ENCODE data around the gene DOCK1. TPM values are rescaled to one million over a fixed set of nuclear protein-coding genes. Genes with fewer than 3 reads are reported as not detected.

DOCK1 gene
- total RNA-seq, 1 experiment from 2014 or later: not detected

- Histone ChIP-seq H3K27ac (ENCODE audit: low read length) (no peak overlapping the region), H3K9ac (ENCODE audit: low read length) (no peak overlapping the region), H3K9me3 (ENCODE audit: low read length) (no peaks in the 10 kb centered on the region), H4K20me1 (ENCODE audit: insufficient read depth, low read depth, low read length) (no peaks in the 10 kb centered on the region), H3K4me2 (ENCODE audit: low read depth, low read length, poor library complexity, severe bottlenecking) (no peak overlapping the region), H3K27me3 (ENCODE audit: low read length) (no peaks in the 10 kb centered on the region), H3K4me3 (ENCODE audit: low read length) (no peak overlapping the region), H3K9me2 (replicated peaks; ENCODE audit: insufficient read depth, low read length) (no peaks in the 10 kb centered on the region), H3K36me3 (ENCODE audit: insufficient read depth, low read length) (no peaks in the 10 kb centered on the region), H3K4me1 (ENCODE audit: low read length) (no peaks in the 10 kb centered on the region), H3K79me2 (ENCODE audit: low read length) (no peaks in the 10 kb centered on the region), H2AFZ (ENCODE audit: low read length) (no peak overlapping the region)
- DNase-seq: no peak
Observed at GRCh38 chr10:127154831-127155620, 249.8 kb downstream of the DOCK1 start.

- Histone ChIP-seq H3K79me2 (ENCODE audit: low read length) (no peaks in the 10 kb centered on the region), H4K20me1 (ENCODE audit: insufficient read depth, low read depth, low read length) (no peaks in the 10 kb centered on the region), H3K9ac (ENCODE audit: low read length) (no peak overlapping the region), H3K27ac (ENCODE audit: low read length) (no peak overlapping the region), H3K4me2 (ENCODE audit: low read depth, low read length, poor library complexity, severe bottlenecking) (no peak overlapping the region), H3K9me2 (replicated peaks; ENCODE audit: insufficient read depth, low read length) (no peaks in the 10 kb centered on the region), H3K4me3 (ENCODE audit: low read length) (no peak overlapping the region), H3K9me3 (ENCODE audit: low read length) (no peaks in the 10 kb centered on the region), H3K27me3 (ENCODE audit: low read length) (no peaks in the 10 kb centered on the region), H3K4me1 (ENCODE audit: low read length) (no peaks in the 10 kb centered on the region), H3K36me3 (ENCODE audit: insufficient read depth, low read length) (no peaks in the 10 kb centered on the region), H2AFZ (ENCODE audit: low read length) (no peak overlapping the region)
- DNase-seq: no peak
Observed at GRCh38 chr10:127157089-127157488, 251.9 kb downstream of the DOCK1 start.

GRCh38 chr10:127157506-127158200, 252.4 kb downstream of the DOCK1 start:
- Histone ChIP-seq H4K20me1 (ENCODE audit: insufficient read depth, low read depth, low read length) (no peaks in the 10 kb centered on the region), H3K9me3 (ENCODE audit: low read length) (no peaks in the 10 kb centered on the region), H3K9me2 (replicated peaks; ENCODE audit: insufficient read depth, low read length) (no peaks in the 10 kb centered on the region), H3K27me3 (ENCODE audit: low read length) (no peaks in the 10 kb centered on the region), H3K4me2 (ENCODE audit: low read depth, low read length, poor library complexity, severe bottlenecking) (no peak overlapping the region), H3K36me3 (ENCODE audit: insufficient read depth, low read length) (no peaks in the 10 kb centered on the region), H3K4me3 (ENCODE audit: low read length) (no peak overlapping the region), H3K79me2 (ENCODE audit: low read length) (no peaks in the 10 kb centered on the region), H3K27ac (ENCODE audit: low read length) (no peak overlapping the region), H2AFZ (ENCODE audit: low read length) (no peak overlapping the region), H3K9ac (ENCODE audit: low read length) (no peak overlapping the region), H3K4me1 (ENCODE audit: low read length) (no peaks in the 10 kb centered on the region)
- no peak for DNase-seq

GRCh38 chr10:127158662-127159061, 253.4 kb downstream of the DOCK1 start:
- H4K20me1 ChIP-seq (ENCODE audit: insufficient read depth, low read depth, low read length): no peaks in the 10 kb centered on the region

GRCh38 chr10:127159648-127160245, 254.5 kb downstream of the DOCK1 start:
- Histone ChIP-seq H3K4me3 (ENCODE audit: low read length) (no peak overlapping the region), H4K20me1 (ENCODE audit: insufficient read depth, low read depth, low read length) (no peaks in the 10 kb centered on the region), H3K4me1 (ENCODE audit: low read length) (no peaks in the 10 kb centered on the region)

More at GRCh38 chr10:127158662-127159061, 253.4 kb downstream of the DOCK1 start:
- Histone ChIP-seq H3K9me2 (replicated peaks; ENCODE audit: insufficient read depth, low read length) (no peaks in the 10 kb centered on the region), H2AFZ (ENCODE audit: low read length) (no peak overlapping the region), H3K36me3 (ENCODE audit: insufficient read depth, low read length) (no peaks in the 10 kb centered on the region), H3K4me3 (ENCODE audit: low read length) (no peak overlapping the region), H3K27ac (ENCODE audit: low read length) (no peak overlapping the region), H3K4me2 (ENCODE audit: low read depth, low read length, poor library complexity, severe bottlenecking) (no peak overlapping the region), H3K79me2 (ENCODE audit: low read length) (no peaks in the 10 kb centered on the region), H3K4me1 (ENCODE audit: low read length) (no peaks in the 10 kb centered on the region), H3K27me3 (ENCODE audit: low read length) (no peaks in the 10 kb centered on the region), H3K9ac (ENCODE audit: low read length) (no peak overlapping the region), H3K9me3 (ENCODE audit: low read length) (no peaks in the 10 kb centered on the region)
- DNase-seq: no peak

GRCh38 chr10:127161482-127161881, 256.3 kb downstream of the DOCK1 start:
- DNase-seq: no peak
- H3K4me3 ChIP-seq (ENCODE audit: low read length): no peak overlapping the region
- H3K79me2 ChIP-seq (ENCODE audit: low read length): no peaks in the 10 kb centered on the region
- H4K20me1 ChIP-seq (ENCODE audit: insufficient read depth, low read depth, low read length): no peaks in the 10 kb centered on the region
- H3K4me2 ChIP-seq (ENCODE audit: low read depth, low read length, poor library complexity, severe bottlenecking): no peak overlapping the region
- H3K27ac ChIP-seq (ENCODE audit: low read length): no peak overlapping the region
- no peaks in the 10 kb centered on the region for H3K9me3 ChIP-seq (ENCODE audit: low read length)
- H3K27me3 ChIP-seq (ENCODE audit: low read length): no peaks in the 10 kb centered on the region
- no peak overlapping the region for H3K9ac ChIP-seq (ENCODE audit: low read length)
- H3K4me1 ChIP-seq (ENCODE audit: low read length): no peaks in the 10 kb centered on the region
- H3K9me2 ChIP-seq (replicated peaks; ENCODE audit: insufficient read depth, low read length): no peaks in the 10 kb centered on the region
- no peaks in the 10 kb centered on the region for H3K36me3 ChIP-seq (ENCODE audit: insufficient read depth, low read length)
- H2AFZ ChIP-seq (ENCODE audit: low read length): no peak overlapping the region

More at GRCh38 chr10:127159648-127160245, 254.5 kb downstream of the DOCK1 start:
- H3K4me2 ChIP-seq (ENCODE audit: low read depth, low read length, poor library complexity, severe bottlenecking): no peak overlapping the region
- no peaks in the 10 kb centered on the region for H3K27me3 ChIP-seq (ENCODE audit: low read length)
- no peak overlapping the region for H3K9ac ChIP-seq (ENCODE audit: low read length)
- H3K79me2 ChIP-seq (ENCODE audit: low read length): no peaks in the 10 kb centered on the region
- no peaks in the 10 kb centered on the region for H3K36me3 ChIP-seq (ENCODE audit: insufficient read depth, low read length)
- no peaks in the 10 kb centered on the region for H3K9me3 ChIP-seq (ENCODE audit: low read length)
- H2AFZ ChIP-seq (ENCODE audit: low read length): no peak overlapping the region
- no peak for DNase-seq
- no peaks in the 10 kb centered on the region for H3K9me2 ChIP-seq (replicated peaks; ENCODE audit: insufficient read depth, low read length)
- no peak overlapping the region for H3K27ac ChIP-seq (ENCODE audit: low read length)

GRCh38 chr10:127162841-127163240, 257.6 kb downstream of the DOCK1 start:
- H3K9ac ChIP-seq (ENCODE audit: low read length): no peak overlapping the region
- H4K20me1 ChIP-seq (ENCODE audit: insufficient read depth, low read depth, low read length): no peaks in the 10 kb centered on the region
- no peak overlapping the region for H3K4me2 ChIP-seq (ENCODE audit: low read depth, low read length, poor library complexity, severe bottlenecking)
- H3K9me3 ChIP-seq (ENCODE audit: low read length): no peaks in the 10 kb centered on the region
- no peaks in the 10 kb centered on the region for H3K27me3 ChIP-seq (ENCODE audit: low read length)
- H3K27ac ChIP-seq (ENCODE audit: low read length): no peak overlapping the region
- DNase-seq: no peak
- H3K4me1 ChIP-seq (ENCODE audit: low read length): no peaks in the 10 kb centered on the region
- H3K9me2 ChIP-seq (replicated peaks; ENCODE audit: insufficient read depth, low read length): no peaks in the 10 kb centered on the region
- H3K36me3 ChIP-seq (ENCODE audit: insufficient read depth, low read length): no peaks in the 10 kb centered on the region
- H2AFZ ChIP-seq (ENCODE audit: low read length): no peak overlapping the region
- no peaks in the 10 kb centered on the region for H3K79me2 ChIP-seq (ENCODE audit: low read length)
- no peak overlapping the region for H3K4me3 ChIP-seq (ENCODE audit: low read length)

GRCh38 chr10:127168261-127168660, 263.0 kb downstream of the DOCK1 start:
- Histone ChIP-seq H3K9me3 (ENCODE audit: low read length) (no peaks in the 10 kb centered on the region), H4K20me1 (ENCODE audit: insufficient read depth, low read depth, low read length) (no peaks in the 10 kb centered on the region), H3K27ac (ENCODE audit: low read length) (no peak overlapping the region), H2AFZ (ENCODE audit: low read length) (no peak overlapping the region), H3K79me2 (ENCODE audit: low read length) (no peaks in the 10 kb centered on the region), H3K9me2 (replicated peaks; ENCODE audit: insufficient read depth, low read length) (no peaks in the 10 kb centered on the region), H3K27me3 (ENCODE audit: low read length) (no peaks in the 10 kb centered on the region), H3K9ac (ENCODE audit: low read length) (no peak overlapping the region), H3K4me2 (ENCODE audit: low read depth, low read length, poor library complexity, severe bottlenecking) (no peak overlapping the region), H3K4me1 (ENCODE audit: low read length) (no peaks in the 10 kb centered on the region), H3K4me3 (ENCODE audit: low read length) (no peak overlapping the region), H3K36me3 (ENCODE audit: insufficient read depth, low read length) (no peaks in the 10 kb centered on the region)
- no peak for DNase-seq

Data from Karpas-422 (cell line).